OCI-LY1 (cell line): ENCODE results near the gene ADGRG2.

Experiments
- CTCF ChIP-seq: fragments of 200-600 bp; sonication (generic), shearing (Covaris generic); IDR thresholded peaks from 2 replicates; pipeline ENCODE4 v1.5.1; 2017; ENCODE audit warnings: mild to moderate bottlenecking, antibody characterized with exemption, low read length, moderate library complexity, mixed read lengths
- EZH2 ChIP-seq: fragments of 200-600 bp; sonication (generic), shearing (Covaris generic); IDR thresholded peaks from 2 replicates; pipeline ENCODE4 v1.8.0; 2017; ENCODE audit warnings: borderline replicate concordance, mixed run types, mild to moderate bottlenecking, antibody characterized with exemption, low read length, moderate library complexity, mixed read lengths

- TF ChIP-seq CTCF, result no peak
- TF ChIP-seq EZH2, result no peak
These were observed 21.7 kb downstream of the ADGRG2 start for GRCh38 chrX:19100586-19100985.
